Panc1 (cell line): ENCODE results near the gene SOX4. TPM values are rescaled to one million over a fixed set of nuclear protein-coding genes. Genes with fewer than 3 reads are reported as not detected.

Source experiments
- ATAC-seq: fragments of 200-7000 bp; cut with Tn5 transposase; 2 replicates; pipeline ENCODE4 v1.9.1; 2020; ENCODE audit warnings: mild to moderate bottlenecking, moderate library complexity
- BruUV-seq: library from RNA; stranded (reverse); fragments of 400-500 nt; replicated peaks from 2 replicates; lab custom pipeline; 2021; lab: Mats Ljungman, UMichigan
- CTCF ChIA-PET: fragments of 300-600 bp; sonication (Branson Sonifier 250); formaldehyde crosslinking; loops from one replicate; lab custom pipeline; 2022; ENCODE audit warnings: antibody characterized with exemption; lab: Charles Lee
- POLR2A ChIA-PET: fragments of 300-600 bp; sonication (Branson Sonifier 250); formaldehyde crosslinking; loops from one replicate; lab custom pipeline; 2022; ENCODE audit warnings: antibody characterized with exemption; lab: Charles Lee
- DNase-seq: peaks from one replicate; pipeline ENCODE4 v3.0.0-alpha.2; 2010; ENCODE audit warnings: low read depth, low spot score
- H3K27ac ChIP-seq: 2 replicates; pipeline ENCODE4 v1.5.1; 2011; ENCODE audit warnings: mild to moderate bottlenecking, low read length, inconsistent platforms
- H3K27me3 ChIP-seq: fragments of 200-500 bp; sonication (Bioruptor generic); 2 replicates; pipeline ENCODE4 v1.6.0; 2014; ENCODE audit warnings: low read length, inconsistent platforms; ENCODE audit not compliant: control insufficient read depth, insufficient read depth
- H3K36me3 ChIP-seq: fragments of 200-500 bp; sonication (Bioruptor generic); 2 replicates; pipeline ENCODE4 v1.5.1; 2014; ENCODE audit warnings: inconsistent platforms, mild to moderate bottlenecking, low read length, moderate library complexity; ENCODE audit not compliant: control insufficient read depth, insufficient read depth
- H3K4me1 ChIP-seq: 2 replicates; pipeline ENCODE4 v1.5.1; 2011; ENCODE audit warnings: inconsistent platforms, mild to moderate bottlenecking, low read length, moderate library complexity; ENCODE audit not compliant: control insufficient read depth, insufficient read depth
- H3K4me3 ChIP-seq, 2 experiments: 2 replicates each; pipeline ENCODE4 v1.5.1; 2011 to 2012; ENCODE audit warnings: low read depth in 2 of 2, low read length in 2 of 2, mild to moderate bottlenecking in 2 of 2, inconsistent platforms in 1 of 2, moderate library complexity in 1 of 2
- H3K9me3 ChIP-seq: fragments of 200-500 bp; sonication (Bioruptor generic); 2 replicates; pipeline ENCODE4 v1.5.1; 2014; ENCODE audit warnings: low read depth, mild to moderate bottlenecking, inconsistent platforms, low read length, moderate library complexity; ENCODE audit not compliant: control insufficient read depth, insufficient read depth
- POLR2AphosphoS5 ChIP-seq: IDR thresholded peaks from 2 replicates; pipeline ENCODE4 v1.6.1; 2012; ENCODE audit warnings: mild to moderate bottlenecking, low read depth, low read length, moderate library complexity
- SIN3A ChIP-seq: IDR thresholded peaks from 2 replicates; pipeline ENCODE4 v1.6.1; 2012; ENCODE audit warnings: low read depth, mild to moderate bottlenecking, low read length, moderate library complexity, borderline replicate concordance; ENCODE audit not compliant: insufficient read depth
- TCF7L2 ChIP-seq: IDR thresholded peaks from 2 replicates; pipeline ENCODE4 v1.6.1; 2011; ENCODE audit warnings: mild to moderate bottlenecking, low read depth, low read length, inconsistent platforms
- in situ Hi-C: cut with HindIII; loops from 2 replicates; pipeline ENCODE4 v1.10.0; 2016; ENCODE audit warnings: low sequenced_read_pairs, low pct_unique_long_range_greater_than_20kb
- intact Hi-C: fragments of 100-400 bp; cut with micrococcal nuclease; formaldehyde crosslinking; loops from one replicate; pipeline ENCODE4 v1.10.0; 2022; ENCODE audit not compliant: unreplicated experiment
- total RNA-seq: library from RNA; stranded (reverse); gene quantifications from one replicate; pipeline ENCODE4 v1.2.1, GENCODE V29; 2021; ENCODE audit not compliant: unreplicated experiment
- TF ChIP-seq, protein P1 (sequence below), 2 experiments: IDR thresholded peaks; 2 replicates each; pipeline ENCODE4 v1.6.1; 2011 to 2012; ENCODE audit warnings: low read depth in 2 of 2, control low read depth in 1 of 2, low read length in 1 of 2, mild to moderate bottlenecking in 1 of 2, moderate library complexity in 1 of 2; ENCODE audit not compliant: insufficient read depth in 1 of 2
- TF ChIP-seq, protein P2 (sequence below): fragments of 450-650 bp; IDR thresholded peaks from 2 replicates; pipeline ENCODE4 v1.5.1; 2017; ENCODE audit warnings: mild to moderate bottlenecking

Gene SOX4
- total RNA-seq, 1 experiment from 2014 or later = 71.9 TPM

DNA sequence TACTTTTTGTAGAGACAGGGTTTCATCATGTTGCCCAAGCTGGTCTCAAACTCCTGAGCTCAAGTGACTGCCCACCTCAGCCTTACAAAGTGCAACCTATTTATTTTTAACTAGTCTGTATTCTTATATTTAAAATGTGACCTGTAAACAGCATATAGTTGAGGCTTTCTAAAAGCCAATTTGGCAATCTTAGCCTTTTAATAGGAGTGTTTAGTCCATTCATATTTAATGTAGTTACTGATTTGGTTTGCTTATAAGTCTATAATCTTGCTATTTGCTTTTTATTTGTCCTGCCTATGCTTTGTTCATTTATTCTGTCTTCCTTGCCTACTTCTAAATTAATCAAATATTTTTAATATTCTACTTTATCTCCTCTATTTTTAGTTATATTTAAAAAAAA is 15.0 kb upstream of the SOX4 start:
- BruUV-seq = no TSS peak
- TF ChIP-seq, protein P1, sequence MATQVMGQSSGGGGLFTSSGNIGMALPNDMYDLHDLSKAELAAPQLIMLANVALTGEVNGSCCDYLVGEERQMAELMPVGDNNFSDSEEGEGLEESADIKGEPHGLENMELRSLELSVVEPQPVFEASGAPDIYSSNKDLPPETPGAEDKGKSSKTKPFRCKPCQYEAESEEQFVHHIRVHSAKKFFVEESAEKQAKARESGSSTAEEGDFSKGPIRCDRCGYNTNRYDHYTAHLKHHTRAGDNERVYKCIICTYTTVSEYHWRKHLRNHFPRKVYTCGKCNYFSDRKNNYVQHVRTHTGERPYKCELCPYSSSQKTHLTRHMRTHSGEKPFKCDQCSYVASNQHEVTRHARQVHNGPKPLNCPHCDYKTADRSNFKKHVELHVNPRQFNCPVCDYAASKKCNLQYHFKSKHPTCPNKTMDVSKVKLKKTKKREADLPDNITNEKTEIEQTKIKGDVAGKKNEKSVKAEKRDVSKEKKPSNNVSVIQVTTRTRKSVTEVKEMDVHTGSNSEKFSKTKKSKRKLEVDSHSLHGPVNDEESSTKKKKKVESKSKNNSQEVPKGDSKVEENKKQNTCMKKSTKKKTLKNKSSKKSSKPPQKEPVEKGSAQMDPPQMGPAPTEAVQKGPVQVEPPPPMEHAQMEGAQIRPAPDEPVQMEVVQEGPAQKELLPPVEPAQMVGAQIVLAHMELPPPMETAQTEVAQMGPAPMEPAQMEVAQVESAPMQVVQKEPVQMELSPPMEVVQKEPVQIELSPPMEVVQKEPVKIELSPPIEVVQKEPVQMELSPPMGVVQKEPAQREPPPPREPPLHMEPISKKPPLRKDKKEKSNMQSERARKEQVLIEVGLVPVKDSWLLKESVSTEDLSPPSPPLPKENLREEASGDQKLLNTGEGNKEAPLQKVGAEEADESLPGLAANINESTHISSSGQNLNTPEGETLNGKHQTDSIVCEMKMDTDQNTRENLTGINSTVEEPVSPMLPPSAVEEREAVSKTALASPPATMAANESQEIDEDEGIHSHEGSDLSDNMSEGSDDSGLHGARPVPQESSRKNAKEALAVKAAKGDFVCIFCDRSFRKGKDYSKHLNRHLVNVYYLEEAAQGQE (IDR thresholded peaks at IDR 0.05; ENCODE audit: insufficient read depth in 1 of 2, low read depth in 2 of 2, low read length in 1 of 2) = no peak
- TF ChIP-seq TCF7L2 (no peak), POLR2AphosphoS5 (no peak), SIN3A (no peak)
- TF ChIP-seq, protein P2, sequence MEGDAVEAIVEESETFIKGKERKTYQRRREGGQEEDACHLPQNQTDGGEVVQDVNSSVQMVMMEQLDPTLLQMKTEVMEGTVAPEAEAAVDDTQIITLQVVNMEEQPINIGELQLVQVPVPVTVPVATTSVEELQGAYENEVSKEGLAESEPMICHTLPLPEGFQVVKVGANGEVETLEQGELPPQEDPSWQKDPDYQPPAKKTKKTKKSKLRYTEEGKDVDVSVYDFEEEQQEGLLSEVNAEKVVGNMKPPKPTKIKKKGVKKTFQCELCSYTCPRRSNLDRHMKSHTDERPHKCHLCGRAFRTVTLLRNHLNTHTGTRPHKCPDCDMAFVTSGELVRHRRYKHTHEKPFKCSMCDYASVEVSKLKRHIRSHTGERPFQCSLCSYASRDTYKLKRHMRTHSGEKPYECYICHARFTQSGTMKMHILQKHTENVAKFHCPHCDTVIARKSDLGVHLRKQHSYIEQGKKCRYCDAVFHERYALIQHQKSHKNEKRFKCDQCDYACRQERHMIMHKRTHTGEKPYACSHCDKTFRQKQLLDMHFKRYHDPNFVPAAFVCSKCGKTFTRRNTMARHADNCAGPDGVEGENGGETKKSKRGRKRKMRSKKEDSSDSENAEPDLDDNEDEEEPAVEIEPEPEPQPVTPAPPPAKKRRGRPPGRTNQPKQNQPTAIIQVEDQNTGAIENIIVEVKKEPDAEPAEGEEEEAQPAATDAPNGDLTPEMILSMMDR = no peak
- Histone ChIP-seq H3K27me3 (no peaks in the 10 kb centered on the region), H3K9me3 (peaks cover 17% of the 10 kb centered on the region; the same call in 1 of the 2 replicates), H3K4me1 (no peaks in the 10 kb centered on the region), H3K36me3 (no peaks in the 10 kb centered on the region), H3K4me3 (no peak overlapping the region), H3K27ac (no peak overlapping the region)
- CTCF ChIA-PET = interaction anchor here (1.0 kb wide), 1 partner anchor 9 kb away, joined by 3 read pairs; no protein-coding TSS in a partner anchor
- intact Hi-C loops (no loop called here), in situ Hi-C loops (no loop called here)
- ATAC-seq (no peak), DNase-seq (no peak)
- POLR2A ChIA-PET = no interaction called here

DNA sequence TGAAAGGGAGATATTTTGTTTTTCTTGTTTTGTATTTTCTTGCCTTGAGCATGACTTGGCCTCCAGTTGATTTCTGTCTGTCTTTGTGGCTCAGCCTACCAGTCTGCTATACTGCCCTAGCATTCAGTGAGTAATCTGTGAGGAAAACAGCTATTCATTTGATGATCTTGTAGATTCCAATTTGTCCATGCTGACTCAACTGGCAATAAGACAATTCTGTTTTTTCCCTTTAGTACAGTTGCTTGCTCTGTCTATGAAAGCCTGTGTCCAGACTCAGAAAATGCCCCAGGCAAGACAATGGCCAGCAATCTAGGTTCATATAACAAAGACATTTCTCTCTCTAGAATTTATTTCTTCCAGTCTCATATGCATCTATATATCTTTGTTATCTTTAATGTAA is 10.9 kb upstream of the SOX4 start:
- in situ Hi-C loops = no loop called here
- ATAC-seq = no peak
- Histone ChIP-seq H3K9me3 (peaks cover 14% of the 10 kb centered on the region; the same call in 1 of the 2 replicates), H3K27me3 (no peaks in the 10 kb centered on the region), H3K4me1 (peaks cover 5% of the 10 kb centered on the region; the same call in 1 of the 2 replicates), H3K4me3 (no peak overlapping the region), H3K36me3 (no peaks in the 10 kb centered on the region), H3K27ac (no peak overlapping the region)
- ChIA-PET CTCF (no interaction called here), POLR2A (no interaction called here)
- TF ChIP-seq SIN3A (no peak), TCF7L2 (no peak), POLR2AphosphoS5 (no peak)
- TF ChIP-seq, protein P1 (IDR thresholded peaks at IDR 0.05; ENCODE audit: insufficient read depth in 1 of 2, low read depth in 2 of 2, low read length in 1 of 2) = no peak
- TF ChIP-seq, protein P2 = no peak
- DNase-seq = no peak
- intact Hi-C loops = no loop called here
- BruUV-seq = no TSS peak
